Stimulated activated CD4-positive, alpha-beta T cell treated with anti-CD3 and anti-CD28 coated beads, Interleukin-1b, Interleukin-23, amount 100 ng/mL, for 1 hour (primary cell): ENCODE data around the gene ANK3.

Source experiments
- DNase-seq, 2 donors: peaks; one replicate each; pipeline ENCODE4 v3.0.0-alpha.2; 2020; ENCODE audit warnings: low read depth in 2 of 2

The ANK3 gene

GRCh38 chr10:60413306-60414012, 23.8 kb upstream of the ANK3 start:
- DNase-seq, result no peak

GRCh38 chr10:60410970-60411369, 21.3 kb upstream of the ANK3 start:
- no peak for DNase-seq

DNA sequence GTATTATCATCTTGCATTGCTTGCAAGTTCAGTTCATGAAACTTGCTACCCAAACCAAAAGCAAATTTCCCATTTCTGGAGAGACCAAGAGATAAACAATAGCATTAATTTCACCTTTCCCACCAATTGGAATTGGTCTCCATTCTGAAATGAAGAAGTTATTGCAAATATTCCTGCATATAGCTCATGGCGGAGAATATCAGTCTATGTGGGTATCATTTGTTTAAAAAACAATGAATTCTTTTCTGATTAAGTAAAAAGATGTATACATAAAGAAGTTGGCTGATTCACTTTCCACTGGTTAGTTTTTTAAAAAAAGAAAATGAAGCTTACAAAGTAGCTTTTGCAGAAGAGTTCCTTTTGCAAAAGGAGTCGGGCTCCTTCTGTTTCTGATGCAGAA, 19.5 kb upstream of the ANK3 start:
- DNase-seq, result no peak

GRCh38 chr10:60406182-60406581, 16.5 kb upstream of the ANK3 start:
- no peak for DNase-seq

DNA sequence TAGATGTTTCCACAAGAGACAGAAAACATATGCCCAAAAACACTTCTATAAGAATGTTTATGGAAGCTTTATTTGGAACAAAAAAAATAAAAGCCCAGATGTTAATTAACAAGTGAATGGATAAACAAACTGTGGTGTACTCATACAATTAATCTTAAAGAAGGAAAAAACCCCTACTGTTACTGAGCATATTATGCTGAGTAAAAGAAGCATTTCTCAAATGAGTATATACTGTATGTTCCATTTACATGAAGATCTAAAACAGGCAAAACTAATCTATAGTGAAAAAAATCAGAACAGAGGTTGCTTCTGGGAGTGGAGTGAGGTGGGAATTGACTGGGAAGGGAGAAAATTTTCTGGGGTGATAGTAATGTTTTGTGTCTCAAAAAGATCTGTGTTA, 15.5 kb upstream of the ANK3 start:
- no peak for DNase-seq

DNA sequence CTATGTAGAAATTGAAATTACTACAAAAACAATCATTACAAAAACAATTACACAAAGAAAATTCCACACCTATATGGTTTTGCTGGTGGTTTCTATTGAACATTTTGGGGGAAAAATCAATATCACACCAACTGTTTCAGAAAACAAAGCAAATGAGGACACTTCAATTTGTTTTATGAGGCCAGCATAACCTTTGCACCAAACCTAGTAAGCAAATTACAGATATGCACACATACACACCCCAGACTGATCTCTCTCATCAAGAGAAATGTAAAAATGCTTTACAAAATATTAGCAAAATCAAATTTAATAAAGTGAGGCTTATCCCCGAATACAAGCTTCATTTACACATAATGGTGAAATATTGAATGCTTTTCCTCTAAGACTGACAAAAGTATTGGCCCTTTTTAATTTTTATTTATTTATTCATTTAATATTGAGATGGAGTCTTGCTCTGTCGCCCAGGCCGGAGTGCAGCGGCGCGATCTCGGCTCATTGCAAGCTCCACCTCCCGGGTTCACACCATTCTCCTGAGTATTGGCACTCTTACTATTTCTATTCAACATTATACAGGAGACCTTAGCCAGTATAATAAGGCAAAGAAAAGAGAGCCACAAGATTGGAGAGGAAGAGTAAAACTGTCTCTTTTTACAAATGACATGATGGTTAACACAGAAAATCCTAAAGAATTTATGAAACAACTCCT, 13.6 kb upstream of the ANK3 start:
- no peak for DNase-seq

GRCh38 chr10:60400366-60400765, 10.7 kb upstream of the ANK3 start:
- DNase-seq, result no peak

- DNase-seq, result no peak
Measured at GRCh38 chr10:60399328-60399727, 9.7 kb upstream of the ANK3 start.

DNA sequence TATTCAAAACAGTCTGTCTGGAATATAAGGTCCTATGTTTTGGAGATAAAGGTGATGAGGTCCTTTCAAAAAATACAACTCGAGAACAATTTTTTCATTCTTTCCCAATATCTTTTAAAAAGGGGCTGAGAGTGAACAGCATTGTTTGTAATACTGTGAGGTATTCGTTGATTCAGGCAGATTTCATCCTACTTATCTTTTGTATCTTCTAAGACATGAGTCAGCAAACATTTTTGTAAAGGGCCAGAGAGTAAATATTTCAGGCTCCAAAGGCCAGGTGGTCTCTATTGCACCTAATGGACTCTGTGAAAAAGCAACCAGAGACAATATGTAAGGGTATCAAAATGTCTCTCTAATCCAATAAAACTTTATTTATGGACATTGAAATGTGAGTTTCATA, 8.1 kb upstream of the ANK3 start:
- no peak for DNase-seq

DNA sequence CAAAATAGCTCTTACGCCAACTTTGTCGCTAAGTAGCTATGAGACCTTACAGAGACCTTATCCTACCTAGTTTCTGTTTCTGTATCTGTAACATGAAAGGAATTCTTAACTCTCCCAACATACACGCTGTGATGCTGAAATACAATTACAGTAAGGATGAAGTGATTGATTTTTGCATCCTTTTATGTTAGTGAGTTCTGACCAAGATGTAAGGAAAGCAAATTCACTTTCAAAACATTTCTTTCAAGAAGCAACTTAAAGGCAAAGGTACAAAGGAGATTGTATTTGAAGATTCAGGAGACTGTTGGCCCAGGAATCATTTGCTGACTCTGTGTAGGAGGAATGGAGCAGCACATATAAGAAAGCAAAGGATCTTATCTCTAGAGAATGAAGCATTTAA, 7.1 kb upstream of the ANK3 start:
- no peak for DNase-seq

DNA sequence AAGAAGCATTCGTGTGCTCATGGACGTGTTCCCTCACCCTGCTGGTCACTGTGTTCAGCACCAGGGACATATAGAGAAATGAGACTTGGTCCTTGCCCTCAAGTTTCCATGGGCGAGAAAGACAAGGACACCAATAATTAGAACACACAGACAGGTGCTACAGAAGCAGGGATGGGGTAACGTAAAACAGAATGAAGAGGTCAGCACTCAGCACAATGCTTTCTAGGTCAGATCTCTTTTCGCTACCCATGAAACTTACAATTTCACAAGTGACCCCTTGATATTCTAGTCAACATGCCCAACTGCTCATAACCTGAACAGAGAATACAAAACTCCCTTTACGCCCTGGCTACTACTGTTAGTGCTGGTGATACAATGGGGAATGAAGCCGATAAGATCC, 6.0 kb upstream of the ANK3 start:
- DNase-seq, result no peak

GRCh38 chr10:60394446-60394845, 4.8 kb upstream of the ANK3 start:
- DNase-seq, result no peak

- DNase-seq, result no peak
Measured at GRCh38 chr10:60390224-60390626, 550 bp upstream of the ANK3 start.

DNA sequence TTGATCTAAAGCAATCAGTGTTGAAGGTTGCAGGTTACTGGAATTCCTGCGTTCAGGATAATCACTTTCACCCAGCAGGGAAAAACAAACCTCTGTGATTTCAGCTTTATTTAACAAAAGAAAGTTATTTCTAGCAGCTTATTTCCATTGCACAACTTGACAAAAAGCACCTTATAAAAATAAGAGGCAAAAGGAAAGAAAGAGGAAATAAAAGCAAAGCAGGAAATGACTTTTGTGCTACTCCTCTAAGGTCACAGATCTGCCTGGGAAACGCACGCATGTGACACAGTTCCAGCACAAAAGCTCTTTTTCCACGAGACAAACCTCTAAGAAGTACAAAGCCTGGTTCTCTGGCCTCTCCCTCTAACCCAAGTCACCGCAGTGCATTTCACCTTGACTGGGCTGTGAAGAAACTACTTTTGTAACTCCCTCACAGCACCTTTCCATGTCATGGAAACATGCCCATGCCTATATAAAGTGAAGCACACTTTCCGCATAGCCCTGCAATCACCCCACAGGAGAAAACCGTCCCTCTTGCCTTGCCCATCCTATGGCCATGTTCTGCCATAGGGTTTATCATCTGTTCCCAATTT, 870 bp downstream of the ANK3 start:
- DNase-seq, result no peak

GRCh38 chr10:60388116-60388625, 1.5 kb downstream of the ANK3 start:
- no peak for DNase-seq

DNA sequence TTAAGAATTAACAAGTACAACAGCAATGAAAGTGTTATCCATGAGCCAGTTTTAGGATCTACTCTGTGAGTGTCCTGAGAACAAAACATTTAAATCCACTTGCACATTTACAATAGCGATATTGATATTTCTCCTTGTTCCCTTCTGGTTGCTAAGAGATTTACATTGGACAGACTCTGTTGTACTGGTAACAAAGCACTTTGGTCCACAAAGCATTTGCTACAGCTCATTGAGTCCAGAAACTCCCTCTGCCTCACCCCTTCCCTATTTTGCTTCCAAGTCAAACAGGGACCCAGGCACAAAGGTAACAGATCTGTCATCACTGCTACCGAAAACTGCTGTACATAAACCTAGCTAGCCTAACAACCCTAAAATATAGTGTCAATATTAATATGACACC, 2.1 kb downstream of the ANK3 start:
- DNase-seq, result no peak

DNA sequence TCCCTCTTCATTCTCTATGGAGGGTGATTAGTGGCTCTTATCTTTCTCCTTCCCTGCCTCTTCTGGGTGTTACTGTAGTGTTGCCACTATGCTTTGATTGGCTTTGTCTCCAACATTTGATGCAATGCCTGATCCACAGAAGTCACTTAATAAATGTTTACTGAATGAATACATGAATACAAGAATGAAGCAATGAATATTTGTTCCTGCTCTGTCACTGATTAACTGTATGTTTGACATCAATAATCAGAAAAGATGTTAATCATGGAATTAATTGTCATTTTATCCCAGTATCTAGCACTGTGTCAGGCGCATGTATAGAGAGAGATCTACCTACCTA, 4.3 kb downstream of the ANK3 start:
- no peak for DNase-seq

DNA sequence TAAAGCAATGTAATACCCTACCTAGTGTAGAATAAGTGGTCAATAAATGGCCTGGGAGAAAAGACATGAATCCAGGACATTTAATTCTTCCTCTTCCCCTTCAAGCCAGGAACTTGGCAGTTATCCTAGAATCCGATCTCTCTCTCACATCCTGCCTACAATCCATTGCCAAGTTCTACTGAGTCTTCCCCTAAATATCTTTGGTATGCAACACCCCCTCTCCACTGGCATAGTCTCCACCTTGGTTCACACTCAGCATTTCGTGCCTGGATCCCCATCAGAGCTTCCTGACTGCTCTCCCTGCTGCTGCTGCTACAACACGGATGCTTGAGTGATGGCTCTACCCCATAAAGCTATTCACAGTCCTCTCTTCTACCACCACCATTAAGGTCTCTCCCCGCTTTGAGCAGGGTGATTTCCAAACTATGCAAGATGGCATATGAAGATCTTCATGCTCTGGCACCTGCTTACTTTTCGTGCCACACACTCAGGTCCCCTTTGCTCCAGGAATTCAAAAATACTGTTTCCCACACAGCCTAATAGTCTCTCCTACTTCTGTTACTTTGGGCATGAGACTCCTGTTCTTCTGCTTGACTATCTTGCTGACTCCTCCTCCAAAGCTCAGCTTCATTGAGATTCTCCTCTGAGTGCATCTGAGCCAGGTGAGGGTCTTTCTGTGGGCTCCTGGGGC, 4.8 kb downstream of the ANK3 start:
- no peak for DNase-seq

- no peak for DNase-seq
Measured at GRCh38 chr10:60384011-60384410, 5.7 kb downstream of the ANK3 start.

GRCh38 chr10:60382946-60383681, 6.6 kb downstream of the ANK3 start:
- no peak for DNase-seq

GRCh38 chr10:60380781-60381180, 8.9 kb downstream of the ANK3 start:
- no peak for DNase-seq

DNA sequence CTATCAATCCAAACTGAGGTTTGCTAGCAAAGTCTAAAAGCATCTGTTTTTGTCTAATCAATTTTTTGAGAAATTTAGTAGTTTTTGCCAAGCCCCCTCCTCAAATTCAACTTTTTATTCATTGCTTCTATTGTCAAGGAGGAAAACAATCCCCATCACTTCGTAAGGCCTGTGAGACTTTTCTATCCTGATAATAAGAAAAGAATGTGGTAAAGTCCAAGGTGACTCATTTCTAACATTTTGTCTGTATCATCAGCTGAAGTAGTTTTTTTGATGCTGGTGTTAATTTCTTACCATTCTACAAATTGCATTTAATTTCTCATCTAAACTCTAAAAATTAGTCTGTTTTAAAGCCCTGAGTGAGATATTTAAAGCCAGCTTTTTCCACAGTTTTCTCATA, 11.7 kb downstream of the ANK3 start:
- DNase-seq, result no peak
